Measurements from ENCODE around the gene TSHZ2.

Gene TSHZ2

GRCh38 chr20:53180928-53181362 lies 208.8 kb downstream of the TSHZ2 start:
- WGBS, 2 experiments (ENCODE audit: insufficient coverage in 2 of 2): 86 to 88% methylated on average over 2 of the region's 4 CpGs
- no peak overlapping the region for H3K27ac ChIP-seq (ENCODE audit: low read depth, low read length, severe bottlenecking)
- no peaks in the 10 kb centered on the region for H3K36me3 ChIP-seq (ENCODE audit: control insufficient read depth, insufficient read depth, low read length)
- H3K4me3 ChIP-seq (ENCODE audit: extremely low read depth, insufficient read depth, low read length, poor library complexity, severe bottlenecking): no peak overlapping the region
- H3K9me3 ChIP-seq (ENCODE audit: control insufficient read depth, low read length): no peaks in the 10 kb centered on the region
- H3K4me1 ChIP-seq (ENCODE audit: control insufficient read depth, insufficient read depth, low read length, poor library complexity, severe bottlenecking): no peaks in the 10 kb centered on the region

GRCh38 chr20:53181866-53182376 lies 209.8 kb downstream of the TSHZ2 start:
- Histone ChIP-seq H3K36me3 (ENCODE audit: control insufficient read depth, insufficient read depth, low read length) (no peaks in the 10 kb centered on the region), H3K4me3 (ENCODE audit: extremely low read depth, insufficient read depth, low read length, poor library complexity, severe bottlenecking) (no peak overlapping the region), H3K9me3 (ENCODE audit: control insufficient read depth, low read length) (no peaks in the 10 kb centered on the region), H3K4me1 (ENCODE audit: control insufficient read depth, insufficient read depth, low read length, poor library complexity, severe bottlenecking) (no peaks in the 10 kb centered on the region), H3K27ac (ENCODE audit: low read depth, low read length, severe bottlenecking) (no peak overlapping the region)
- WGBS, 2 experiments (ENCODE audit: insufficient coverage in 2 of 2): 85 to 95% methylated on average over 3 of the region's 3 CpGs

- no peak overlapping the region for H3K27ac ChIP-seq (ENCODE audit: low read depth, low read length, severe bottlenecking)
- H3K36me3 ChIP-seq (ENCODE audit: control insufficient read depth, insufficient read depth, low read length): no peaks in the 10 kb centered on the region
- no peak overlapping the region for H3K4me3 ChIP-seq (ENCODE audit: extremely low read depth, insufficient read depth, low read length, poor library complexity, severe bottlenecking)
- H3K4me1 ChIP-seq (ENCODE audit: control insufficient read depth, insufficient read depth, low read length, poor library complexity, severe bottlenecking): no peaks in the 10 kb centered on the region
- 89 to 95% methylated on average over 4 to 5 of the region's 6 CpGs for WGBS, 2 experiments (ENCODE audit: insufficient coverage in 2 of 2)
- H3K9me3 ChIP-seq (ENCODE audit: control insufficient read depth, low read length): no peaks in the 10 kb centered on the region
Observed at GRCh38 chr20:53183181-53183580, 211.0 kb downstream of the TSHZ2 start.

GRCh38 chr20:53186635-53187034 lies 214.5 kb downstream of the TSHZ2 start:
- Histone ChIP-seq H3K4me3 (ENCODE audit: extremely low read depth, insufficient read depth, low read length, poor library complexity, severe bottlenecking) (no peak overlapping the region), H3K4me1 (ENCODE audit: control insufficient read depth, insufficient read depth, low read length, poor library complexity, severe bottlenecking) (no peaks in the 10 kb centered on the region), H3K27ac (ENCODE audit: low read depth, low read length, severe bottlenecking) (no peak overlapping the region), H3K36me3 (ENCODE audit: control insufficient read depth, insufficient read depth, low read length) (no peaks in the 10 kb centered on the region), H3K9me3 (ENCODE audit: control insufficient read depth, low read length) (no peaks in the 10 kb centered on the region)
- 17% methylated on average over 1 of the region's 6 CpGs; no CpG with 5 or more reads in 1 of the 2 experiments for WGBS, 2 experiments (ENCODE audit: insufficient coverage in 2 of 2)

- Histone ChIP-seq H3K36me3 (ENCODE audit: control insufficient read depth, insufficient read depth, low read length) (no peaks in the 10 kb centered on the region), H3K4me1 (ENCODE audit: control insufficient read depth, insufficient read depth, low read length, poor library complexity, severe bottlenecking) (no peaks in the 10 kb centered on the region), H3K9me3 (ENCODE audit: control insufficient read depth, low read length) (no peaks in the 10 kb centered on the region), H3K4me3 (ENCODE audit: extremely low read depth, insufficient read depth, low read length, poor library complexity, severe bottlenecking) (no peak overlapping the region), H3K27ac (ENCODE audit: low read depth, low read length, severe bottlenecking) (no peak overlapping the region)
- WGBS, 2 experiments (ENCODE audit: insufficient coverage in 2 of 2): 85 to 93% methylated on average over 9 to 10 of the region's 10 CpGs
Observed at GRCh38 chr20:53187392-53188068, 215.4 kb downstream of the TSHZ2 start.

GRCh38 chr20:53190225-53190624 lies 218.1 kb downstream of the TSHZ2 start:
- 83 to 93% methylated on average over 1 to 4 of the region's 6 CpGs for WGBS, 2 experiments (ENCODE audit: insufficient coverage in 2 of 2)
- Histone ChIP-seq H3K9me3 (ENCODE audit: control insufficient read depth, low read length) (no peaks in the 10 kb centered on the region), H3K36me3 (ENCODE audit: control insufficient read depth, insufficient read depth, low read length) (no peaks in the 10 kb centered on the region), H3K4me3 (ENCODE audit: extremely low read depth, insufficient read depth, low read length, poor library complexity, severe bottlenecking) (no peak overlapping the region), H3K4me1 (ENCODE audit: control insufficient read depth, insufficient read depth, low read length, poor library complexity, severe bottlenecking) (no peaks in the 10 kb centered on the region), H3K27ac (ENCODE audit: low read depth, low read length, severe bottlenecking) (no peak overlapping the region)

- H3K36me3 ChIP-seq (ENCODE audit: control insufficient read depth, insufficient read depth, low read length): no peaks in the 10 kb centered on the region
- H3K9me3 ChIP-seq (ENCODE audit: control insufficient read depth, low read length): no peaks in the 10 kb centered on the region
- no peak overlapping the region for H3K4me3 ChIP-seq (ENCODE audit: extremely low read depth, insufficient read depth, low read length, poor library complexity, severe bottlenecking)
- no peaks in the 10 kb centered on the region for H3K4me1 ChIP-seq (ENCODE audit: control insufficient read depth, insufficient read depth, low read length, poor library complexity, severe bottlenecking)
- WGBS, 2 experiments (ENCODE audit: insufficient coverage in 2 of 2): 66% methylated on average over 2 of the region's 2 CpGs; no CpG with 5 or more reads in 1 of the 2 experiments
- no peak overlapping the region for H3K27ac ChIP-seq (ENCODE audit: low read depth, low read length, severe bottlenecking)
Observed at GRCh38 chr20:53191957-53192356, 219.8 kb downstream of the TSHZ2 start.

- Histone ChIP-seq H3K4me3 (ENCODE audit: extremely low read depth, insufficient read depth, low read length, poor library complexity, severe bottlenecking) (no peak overlapping the region), H3K27ac (ENCODE audit: low read depth, low read length, severe bottlenecking) (no peak overlapping the region), H3K9me3 (ENCODE audit: control insufficient read depth, low read length) (no peaks in the 10 kb centered on the region), H3K36me3 (ENCODE audit: control insufficient read depth, insufficient read depth, low read length) (no peaks in the 10 kb centered on the region), H3K4me1 (ENCODE audit: control insufficient read depth, insufficient read depth, low read length, poor library complexity, severe bottlenecking) (no peaks in the 10 kb centered on the region)
- WGBS, 2 experiments (ENCODE audit: insufficient coverage in 2 of 2): 78 to 80% methylated on average over 1 to 5 of the region's 11 CpGs
Observed at GRCh38 chr20:53194306-53195290, 222.4 kb downstream of the TSHZ2 start.

GRCh38 chr20:53195876-53196610 lies 223.9 kb downstream of the TSHZ2 start:
- H3K4me1 ChIP-seq (ENCODE audit: control insufficient read depth, insufficient read depth, low read length, poor library complexity, severe bottlenecking): no peaks in the 10 kb centered on the region
- H3K9me3 ChIP-seq (ENCODE audit: control insufficient read depth, low read length): no peaks in the 10 kb centered on the region
- WGBS, 2 experiments (ENCODE audit: insufficient coverage in 2 of 2): 92 to 93% methylated on average over 11 of the region's 16 CpGs
- H3K27ac ChIP-seq (ENCODE audit: low read depth, low read length, severe bottlenecking): no peak overlapping the region
- H3K36me3 ChIP-seq (ENCODE audit: control insufficient read depth, insufficient read depth, low read length): no peaks in the 10 kb centered on the region
- H3K4me3 ChIP-seq (ENCODE audit: extremely low read depth, insufficient read depth, low read length, poor library complexity, severe bottlenecking): no peak overlapping the region

- Histone ChIP-seq H3K36me3 (ENCODE audit: control insufficient read depth, insufficient read depth, low read length) (no peaks in the 10 kb centered on the region), H3K9me3 (ENCODE audit: control insufficient read depth, low read length) (no peaks in the 10 kb centered on the region), H3K27ac (ENCODE audit: low read depth, low read length, severe bottlenecking) (no peak overlapping the region), H3K4me1 (ENCODE audit: control insufficient read depth, insufficient read depth, low read length, poor library complexity, severe bottlenecking) (no peaks in the 10 kb centered on the region), H3K4me3 (ENCODE audit: extremely low read depth, insufficient read depth, low read length, poor library complexity, severe bottlenecking) (no peak overlapping the region)
- 88 to 89% methylated on average over 6 of the region's 6 CpGs for WGBS, 2 experiments (ENCODE audit: insufficient coverage in 2 of 2)
Observed at GRCh38 chr20:53201588-53201987, 229.4 kb downstream of the TSHZ2 start.
